HepG2 (cell line): ENCODE data around the gene FBXW4. TPM values are rescaled to one million over a fixed set of nuclear protein-coding genes. Genes with fewer than 3 reads are reported as not detected.

Experiments used
- NCOA5 ChIP-seq: sonication (generic); formaldehyde crosslinking; IDR thresholded peaks from 2 replicates; pipeline ENCODE4 v1.4.0; 2020; ENCODE audit warnings: missing genetic modification reagents
- NPAS2 ChIP-seq: sonication (generic); formaldehyde crosslinking; IDR thresholded peaks from 2 replicates; pipeline ENCODE4 v1.8.0; 2022; ENCODE audit warnings: mild to moderate bottlenecking, missing genetic modification reagents, borderline replicate concordance
- POLR2AphosphoS5 ChIP-seq: IDR thresholded peaks from 2 replicates; pipeline ENCODE4 v1.6.1; 2012; ENCODE audit warnings: low read depth, low read length
- STAG1 ChIP-seq: sonication (generic); formaldehyde crosslinking; IDR thresholded peaks from 2 replicates; pipeline ENCODE4 v1.4.0; 2020; ENCODE audit warnings: missing genetic modification reagents
- WIZ ChIP-seq: sonication (generic); formaldehyde crosslinking; IDR thresholded peaks from 2 replicates; pipeline ENCODE4 v1.5.1; 2020; ENCODE audit warnings: mild to moderate bottlenecking, missing genetic modification reagents
- ZBTB26 ChIP-seq: IDR thresholded peaks from 2 replicates; pipeline ENCODE4 v1.6.1; 2016; ENCODE audit warnings: missing compliant biosample characterization, missing genetic modification reagents, borderline replicate concordance
- ZSCAN22 ChIP-seq: sonication (generic); formaldehyde crosslinking; IDR thresholded peaks from 2 replicates; pipeline ENCODE4 v1.4.0; 2020; ENCODE audit warnings: mild to moderate bottlenecking, missing genetic modification reagents
- polyA plus RNA-seq, 8 experiments: library from polyadenylated mRNA; depleted of rRNA in 3 of 8; stranded (reverse) in 7 of 8; unstranded in 1 of 8; fragments of >200 nt; fragmentation: Illumina TruSeq in 4 of 8; extraction: Trizol in 4 of 8; gene quantifications; 2 replicates each; pipeline versions ENCODE4 v1.2.1 to v1.2.3, GENCODE V29; 2011 to 2016; ENCODE audit warnings: low read depth in 4 of 8, missing spikeins in 1 of 8, mixed read lengths in 1 of 8; ENCODE audit not compliant: insufficient read depth in 1 of 8
- total RNA-seq, 5 experiments: library from RNA; depleted of rRNA; stranded (reverse); fragments of >200 nt; fragmentation: Illumina TruSeq; extraction: Trizol; gene quantifications; 2 replicates each; pipeline ENCODE4 v1.2.3, GENCODE V29; 2016; ENCODE audit warnings: low read depth in 1 of 5
- TF ChIP-seq, protein P1 (sequence below): IDR thresholded peaks from 2 replicates; pipeline ENCODE4 v1.6.1; 2016; ENCODE audit warnings: missing genetic modification reagents, missing compliant biosample characterization
- TF ChIP-seq, protein P2 (sequence below): sonication (generic); formaldehyde crosslinking; conservative IDR thresholded peaks from 2 replicates; pipeline ENCODE4 v1.4.0; 2020; ENCODE audit warnings: missing genetic modification reagents
- TF ChIP-seq, protein P3 (sequence below): sonication (generic); formaldehyde crosslinking; IDR thresholded peaks from 2 replicates; pipeline ENCODE4 v1.4.0; 2020; ENCODE audit warnings: mild to moderate bottlenecking, missing genetic modification reagents
- TF ChIP-seq, protein P4 (sequence below): sonication (generic); formaldehyde crosslinking; IDR thresholded peaks from 2 replicates; pipeline ENCODE4 v1.4.0; 2020; ENCODE audit warnings: mild to moderate bottlenecking, missing genetic modification reagents
- TF ChIP-seq, protein P5 (sequence below): sonication (generic); formaldehyde crosslinking; IDR thresholded peaks from 2 replicates; pipeline ENCODE4 v1.4.0; 2020; ENCODE audit warnings: missing genetic modification reagents
- TF ChIP-seq, protein P6 (sequence below): sonication (generic); formaldehyde crosslinking; conservative IDR thresholded peaks from 2 replicates; pipeline ENCODE4 v1.8.0; 2022; ENCODE audit warnings: low read depth, missing genetic modification reagents

The FBXW4 gene
- total and polyA plus RNA-seq, 2 of the 13 experiments (the other 11 are each of a cell fraction or from before 2014, with no cell fraction given): 23.5 to 33.7 TPM

GRCh38 chr10:101624526-101625102 lies 70.4 kb downstream of the FBXW4 start (continued):
- no peak for TF ChIP-seq WIZ (CRISPR knock-in tag)
- TF ChIP-seq, protein P1, sequence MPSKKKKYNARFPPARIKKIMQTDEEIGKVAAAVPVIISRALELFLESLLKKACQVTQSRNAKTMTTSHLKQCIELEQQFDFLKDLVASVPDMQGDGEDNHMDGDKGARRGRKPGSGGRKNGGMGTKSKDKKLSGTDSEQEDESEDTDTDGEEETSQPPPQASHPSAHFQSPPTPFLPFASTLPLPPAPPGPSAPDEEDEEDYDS (CRISPR knock-in tag): no peak
- TF ChIP-seq STAG1 (CRISPR knock-in tag): no peak
- TF ChIP-seq POLR2AphosphoS5: no peak
- TF ChIP-seq NPAS2: no peak
- TF ChIP-seq, protein P2, sequence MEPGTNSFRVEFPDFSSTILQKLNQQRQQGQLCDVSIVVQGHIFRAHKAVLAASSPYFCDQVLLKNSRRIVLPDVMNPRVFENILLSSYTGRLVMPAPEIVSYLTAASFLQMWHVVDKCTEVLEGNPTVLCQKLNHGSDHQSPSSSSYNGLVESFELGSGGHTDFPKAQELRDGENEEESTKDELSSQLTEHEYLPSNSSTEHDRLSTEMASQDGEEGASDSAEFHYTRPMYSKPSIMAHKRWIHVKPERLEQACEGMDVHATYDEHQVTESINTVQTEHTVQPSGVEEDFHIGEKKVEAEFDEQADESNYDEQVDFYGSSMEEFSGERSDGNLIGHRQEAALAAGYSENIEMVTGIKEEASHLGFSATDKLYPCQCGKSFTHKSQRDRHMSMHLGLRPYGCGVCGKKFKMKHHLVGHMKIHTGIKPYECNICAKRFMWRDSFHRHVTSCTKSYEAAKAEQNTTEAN: no peak
- no peak for TF ChIP-seq NCOA5 (CRISPR knock-in tag)
- TF ChIP-seq, protein P3, sequence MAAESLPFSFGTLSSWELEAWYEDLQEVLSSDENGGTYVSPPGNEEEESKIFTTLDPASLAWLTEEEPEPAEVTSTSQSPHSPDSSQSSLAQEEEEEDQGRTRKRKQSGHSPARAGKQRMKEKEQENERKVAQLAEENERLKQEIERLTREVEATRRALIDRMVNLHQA (CRISPR knock-in tag): no peak
- TF ChIP-seq, protein P4, sequence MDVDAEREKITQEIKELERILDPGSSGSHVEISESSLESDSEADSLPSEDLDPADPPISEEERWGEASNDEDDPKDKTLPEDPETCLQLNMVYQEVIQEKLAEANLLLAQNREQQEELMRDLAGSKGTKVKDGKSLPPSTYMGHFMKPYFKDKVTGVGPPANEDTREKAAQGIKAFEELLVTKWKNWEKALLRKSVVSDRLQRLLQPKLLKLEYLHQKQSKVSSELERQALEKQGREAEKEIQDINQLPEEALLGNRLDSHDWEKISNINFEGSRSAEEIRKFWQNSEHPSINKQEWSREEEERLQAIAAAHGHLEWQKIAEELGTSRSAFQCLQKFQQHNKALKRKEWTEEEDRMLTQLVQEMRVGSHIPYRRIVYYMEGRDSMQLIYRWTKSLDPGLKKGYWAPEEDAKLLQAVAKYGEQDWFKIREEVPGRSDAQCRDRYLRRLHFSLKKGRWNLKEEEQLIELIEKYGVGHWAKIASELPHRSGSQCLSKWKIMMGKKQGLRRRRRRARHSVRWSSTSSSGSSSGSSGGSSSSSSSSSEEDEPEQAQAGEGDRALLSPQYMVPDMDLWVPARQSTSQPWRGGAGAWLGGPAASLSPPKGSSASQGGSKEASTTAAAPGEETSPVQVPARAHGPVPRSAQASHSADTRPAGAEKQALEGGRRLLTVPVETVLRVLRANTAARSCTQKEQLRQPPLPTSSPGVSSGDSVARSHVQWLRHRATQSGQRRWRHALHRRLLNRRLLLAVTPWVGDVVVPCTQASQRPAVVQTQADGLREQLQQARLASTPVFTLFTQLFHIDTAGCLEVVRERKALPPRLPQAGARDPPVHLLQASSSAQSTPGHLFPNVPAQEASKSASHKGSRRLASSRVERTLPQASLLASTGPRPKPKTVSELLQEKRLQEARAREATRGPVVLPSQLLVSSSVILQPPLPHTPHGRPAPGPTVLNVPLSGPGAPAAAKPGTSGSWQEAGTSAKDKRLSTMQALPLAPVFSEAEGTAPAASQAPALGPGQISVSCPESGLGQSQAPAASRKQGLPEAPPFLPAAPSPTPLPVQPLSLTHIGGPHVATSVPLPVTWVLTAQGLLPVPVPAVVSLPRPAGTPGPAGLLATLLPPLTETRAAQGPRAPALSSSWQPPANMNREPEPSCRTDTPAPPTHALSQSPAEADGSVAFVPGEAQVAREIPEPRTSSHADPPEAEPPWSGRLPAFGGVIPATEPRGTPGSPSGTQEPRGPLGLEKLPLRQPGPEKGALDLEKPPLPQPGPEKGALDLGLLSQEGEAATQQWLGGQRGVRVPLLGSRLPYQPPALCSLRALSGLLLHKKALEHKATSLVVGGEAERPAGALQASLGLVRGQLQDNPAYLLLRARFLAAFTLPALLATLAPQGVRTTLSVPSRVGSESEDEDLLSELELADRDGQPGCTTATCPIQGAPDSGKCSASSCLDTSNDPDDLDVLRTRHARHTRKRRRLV (CRISPR knock-in tag): no peak
- TF ChIP-seq, protein P5, sequence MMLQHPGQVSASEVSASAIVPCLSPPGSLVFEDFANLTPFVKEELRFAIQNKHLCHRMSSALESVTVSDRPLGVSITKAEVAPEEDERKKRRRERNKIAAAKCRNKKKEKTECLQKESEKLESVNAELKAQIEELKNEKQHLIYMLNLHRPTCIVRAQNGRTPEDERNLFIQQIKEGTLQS (CRISPR knock-in tag): no peak
- TF ChIP-seq, protein P6, sequence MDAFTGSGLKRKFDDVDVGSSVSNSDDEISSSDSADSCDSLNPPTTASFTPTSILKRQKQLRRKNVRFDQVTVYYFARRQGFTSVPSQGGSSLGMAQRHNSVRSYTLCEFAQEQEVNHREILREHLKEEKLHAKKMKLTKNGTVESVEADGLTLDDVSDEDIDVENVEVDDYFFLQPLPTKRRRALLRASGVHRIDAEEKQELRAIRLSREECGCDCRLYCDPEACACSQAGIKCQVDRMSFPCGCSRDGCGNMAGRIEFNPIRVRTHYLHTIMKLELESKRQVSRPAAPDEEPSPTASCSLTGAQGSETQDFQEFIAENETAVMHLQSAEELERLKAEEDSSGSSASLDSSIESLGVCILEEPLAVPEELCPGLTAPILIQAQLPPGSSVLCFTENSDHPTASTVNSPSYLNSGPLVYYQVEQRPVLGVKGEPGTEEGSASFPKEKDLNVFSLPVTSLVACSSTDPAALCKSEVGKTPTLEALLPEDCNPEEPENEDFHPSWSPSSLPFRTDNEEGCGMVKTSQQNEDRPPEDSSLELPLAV: no peak
- TF ChIP-seq ZBTB26 (CRISPR knock-in tag): no peak
- no peak for TF ChIP-seq ZSCAN22 (CRISPR knock-in tag)
